ENCODE measurements around the gene FAHD1.

FAHD1 gene

GRCh38 chr16:1781254-1781653 is 45.8 kb upstream of the FAHD1 start:
- peak overlapping the region; percentile 95 for H3K4me2 ChIP-seq (ENCODE audit: insufficient read depth, low read length)
- TF ChIP-seq CTCF (IDR thresholded peaks at IDR 0.05; ENCODE audit: borderline replicate concordance, extremely low read depth, low read length, poor library complexity, severe bottlenecking) (no peak), EZH2 (IDR thresholded peaks at IDR 0.05; ENCODE audit: borderline replicate concordance, low read depth, low read length, severe bottlenecking) (no peak)
- ATAC-seq (ENCODE audit: insufficient read depth, low read depth): no peak
- peaks cover 48% of the 10 kb centered on the region for H3K4me1 ChIP-seq (ENCODE audit: insufficient read depth, low read length)
- no peak overlapping the region for H2AFZ ChIP-seq (ENCODE audit: low read depth, low read length)
- DNase-seq: no peak
- H3K9me3 ChIP-seq (ENCODE audit: insufficient read depth, low read length, severe bottlenecking): no peaks in the 10 kb centered on the region
- peaks cover 71% of the 10 kb centered on the region for H3K79me2 ChIP-seq (ENCODE audit: insufficient read depth, low read length)
- H3K9ac ChIP-seq (ENCODE audit: low read depth, low read length): peak overlapping the region; percentile 83
- peak overlapping the region; percentile 83 to 97; a peak in 3 of 4 replicates for H3K4me3 ChIP-seq (ENCODE audit: low read depth in 1 of 2, low read length in 2 of 2)
- H3K36me3 ChIP-seq (ENCODE audit: insufficient read depth, low read length): peaks cover 68% of the 10 kb centered on the region
- peak overlapping the region; percentile 64; the same call in 1 of the 2 replicates for H3K27ac ChIP-seq (ENCODE audit: low read length)
- peaks cover 74% of the 10 kb centered on the region for H4K20me1 ChIP-seq (ENCODE audit: insufficient read depth, low read length)
- no peaks in the 10 kb centered on the region for H3K27me3 ChIP-seq (ENCODE audit: insufficient read depth, low read length, poor library complexity)

- H3K4me2 ChIP-seq (ENCODE audit: insufficient read depth, low read length): peak overlapping the region; percentile 95
- no peaks in the 10 kb centered on the region for H3K9me3 ChIP-seq (ENCODE audit: insufficient read depth, low read length, severe bottlenecking)
- peak overlapping the region; percentile 64 for H3K27ac ChIP-seq (ENCODE audit: low read length)
- peaks cover 68% of the 10 kb centered on the region for H3K36me3 ChIP-seq (ENCODE audit: insufficient read depth, low read length)
- no peaks in the 10 kb centered on the region for H3K27me3 ChIP-seq (ENCODE audit: insufficient read depth, low read length, poor library complexity)
- peaks cover 77% of the 10 kb centered on the region for H4K20me1 ChIP-seq (ENCODE audit: insufficient read depth, low read length)
- H2AFZ ChIP-seq (ENCODE audit: low read depth, low read length): peak overlapping the region; percentile 75
- ATAC-seq (ENCODE audit: insufficient read depth, low read depth) (peak; percentile 8; the same call in 1 of the 3 replicates), DNase-seq (peak; percentile 34)
- H3K9ac ChIP-seq (ENCODE audit: low read depth, low read length): peak overlapping the region; percentile 83
- peak overlapping the region; percentile 83 to 97; a peak in 3 of 4 replicates for H3K4me3 ChIP-seq (ENCODE audit: low read depth in 1 of 2, low read length in 2 of 2)
- peaks cover 77% of the 10 kb centered on the region for H3K79me2 ChIP-seq (ENCODE audit: insufficient read depth, low read length)
- TF ChIP-seq CTCF (IDR thresholded peaks at IDR 0.05; ENCODE audit: borderline replicate concordance, extremely low read depth, low read length, poor library complexity, severe bottlenecking): peak; percentile 14
- no peak for TF ChIP-seq EZH2 (IDR thresholded peaks at IDR 0.05; ENCODE audit: borderline replicate concordance, low read depth, low read length, severe bottlenecking)
- H3K4me1 ChIP-seq (ENCODE audit: insufficient read depth, low read length): peaks cover 49% of the 10 kb centered on the region
Observed at GRCh38 chr16:1781758-1782407, 45.1 kb upstream of the FAHD1 start.

- Histone ChIP-seq H3K27me3 (ENCODE audit: insufficient read depth, low read length, poor library complexity) (no peaks in the 10 kb centered on the region), H3K9me3 (ENCODE audit: insufficient read depth, low read length, severe bottlenecking) (no peaks in the 10 kb centered on the region), H3K4me3 (ENCODE audit: low read depth in 1 of 2, low read length in 2 of 2) (peak within 1 kb of the TSS; percentile 83 to 97), H3K27ac (ENCODE audit: low read length) (peak within 1 kb of the TSS; percentile 71), H3K9ac (ENCODE audit: low read depth, low read length) (peak within 1 kb of the TSS; percentile 83), H3K4me2 (ENCODE audit: insufficient read depth, low read length) (peak within 1 kb of the TSS; percentile 95), H3K36me3 (ENCODE audit: insufficient read depth, low read length) (peaks cover 67% of the 10 kb centered on the region), H3K79me2 (ENCODE audit: insufficient read depth, low read length) (peaks cover 85% of the 10 kb centered on the region), H4K20me1 (ENCODE audit: insufficient read depth, low read length) (peaks cover 78% of the 10 kb centered on the region), H2AFZ (ENCODE audit: low read depth, low read length) (peak within 1 kb of the TSS; percentile 75), H3K4me1 (ENCODE audit: insufficient read depth, low read length) (peaks cover 50% of the 10 kb centered on the region)
- DNase-seq (peak; percentile 100), ATAC-seq (ENCODE audit: insufficient read depth, low read depth) (peak; percentile 89)
- TF ChIP-seq CTCF (IDR thresholded peaks at IDR 0.05; ENCODE audit: borderline replicate concordance, extremely low read depth, low read length, poor library complexity, severe bottlenecking) (no peak), EZH2 (IDR thresholded peaks at IDR 0.05; ENCODE audit: borderline replicate concordance, low read depth, low read length, severe bottlenecking) (no peak)
Observed at GRCh38 chr16:1782408-1783264, 44.4 kb upstream of the FAHD1 start, which contains the start of the genes NUBP2 and SPSB3. Gene NUBP2, plus strand, starts transcription at chr16:1782960. Its CDS starts 61 bp downstream, at chr16:1783021. Gene SPSB3, minus strand, starts transcription at chr16:1782571. Its CDS starts 1,088 bp downstream, at chr16:1781483.

Measured in DND-41 (cell line).